Cardiac fibroblast (primary cell): ENCODE results near the gene FTSJ1.

Source experiments
- DNase-seq, 2 donors: peaks; one replicate each; pipeline versions ENCODE4 v3.0.0 to v3.0.0-alpha.2; 2010; ENCODE audit warnings: low read depth in 2 of 2
- H3K4me3 ChIP-seq, 2 donors: replicated peaks in 1 of 2; 1 replicate in 1 of 2; 2 replicates in 1 of 2; pipeline ENCODE4 v1.5.1; 2011; ENCODE audit warnings: low read depth in 2 of 2, low read length in 2 of 2, mild to moderate bottlenecking in 2 of 2, moderate library complexity in 1 of 2
- CTCF ChIP-seq: IDR thresholded peaks from one replicate; pipeline ENCODE4 v1.5.1; 2011; ENCODE audit warnings: low read depth, mild to moderate bottlenecking, low read length, inconsistent platforms

The FTSJ1 gene

GRCh38 chrX:48509245-48509590 is 33.2 kb downstream of the FTSJ1 start:
- TF ChIP-seq CTCF = no peak
- DNase-seq = no peak
- H3K4me3 ChIP-seq = peak overlapping the region; percentile 77 to 80

- DNase-seq = no peak
- peak overlapping the region; percentile 77 to 80 for H3K4me3 ChIP-seq
- no peak for TF ChIP-seq CTCF
These were observed 33.6 kb downstream of the FTSJ1 start for GRCh38 chrX:48509619-48510018.

- DNase-seq = peak; percentile 14 to 22
- no peak overlapping the region for H3K4me3 ChIP-seq
- TF ChIP-seq CTCF = peak; percentile 43
These were observed 35.6 kb downstream of the FTSJ1 start for GRCh38 chrX:48511560-48511959.

- H3K4me3 ChIP-seq = no peak overlapping the region
- no peak for DNase-seq
- TF ChIP-seq CTCF = no peak
These were observed 36.5 kb downstream of the FTSJ1 start for GRCh38 chrX:48512371-48512935.

GRCh38 chrX:48513670-48514069 is 37.7 kb downstream of the FTSJ1 start:
- no peak for DNase-seq
- no peak for TF ChIP-seq CTCF
- H3K4me3 ChIP-seq = no peak overlapping the region

GRCh38 chrX:48514126-48514806 is 38.3 kb downstream of the FTSJ1 start:
- no peak overlapping the region for H3K4me3 ChIP-seq
- no peak for TF ChIP-seq CTCF
- no peak for DNase-seq
